GM12872 (cell line): ENCODE data around the gene BRME1.

Source experiments
- CTCF ChIP-seq: IDR thresholded peaks from 3 replicates; pipeline ENCODE4 v1.5.1; 2011; ENCODE audit warnings: low read depth, mild to moderate bottlenecking, low read length, moderate library complexity; ENCODE audit not compliant: insufficient read depth

BRME1 gene

GRCh38 chr19:13843104-13843921, 62.6 kb downstream of the BRME1 start:
- no peak for TF ChIP-seq CTCF

GRCh38 chr19:13842291-13843103, 63.4 kb downstream of the BRME1 start:
- peak; percentile 24; the same call in 1 of the 3 replicates for TF ChIP-seq CTCF

GRCh38 chr19:13841962-13842290, 64.0 kb downstream of the BRME1 start:
- TF ChIP-seq CTCF, result no peak

GRCh38 chr19:13841086-13841961, 64.6 kb downstream of the BRME1 start:
- TF ChIP-seq CTCF, result no peak

GRCh38 chr19:13840305-13841085, 65.4 kb downstream of the BRME1 start:
- TF ChIP-seq CTCF, result no peak

- TF ChIP-seq CTCF, result no peak
Observed at GRCh38 chr19:13839938-13840304, 66.0 kb downstream of the BRME1 start.
